Neural progenitor cell (in vitro differentiated cells): ENCODE measurements around the gene GOLGA6D. TPM values are rescaled to one million over a fixed set of nuclear protein-coding genes. Genes with fewer than 3 reads are reported as not detected.

Experiments
- DNase-seq: peaks from one replicate; pipeline ENCODE4 v3.0.0-alpha.2; 2016; ENCODE audit warnings: low spot score
- H2AFZ ChIP-seq: fragments of 200-600 bp; sonication (generic); replicated peaks from 2 replicates; pipeline ENCODE4 v1.6.1; 2016; ENCODE audit warnings: antibody characterized with exemption
- H3F3A ChIP-seq: fragments of 200-600 bp; sonication (generic); 2 replicates; pipeline ENCODE4 v1.6.1; 2016; ENCODE audit warnings: antibody characterized with exemption, low read depth
- H3K27ac ChIP-seq: fragments of 200-600 bp; sonication (generic); 2 replicates; pipeline ENCODE4 v1.5.1; 2016; ENCODE audit warnings: mild to moderate bottlenecking
- H3K27me3 ChIP-seq: fragments of 200-600 bp; sonication (generic); 2 replicates; pipeline ENCODE4 v1.6.1; 2016; ENCODE audit warnings: mild to moderate bottlenecking, moderate library complexity
- H3K36me3 ChIP-seq: fragments of 200-600 bp; sonication (generic); 2 replicates; pipeline ENCODE4 v1.5.1; 2016
- H3K4me1 ChIP-seq: fragments of 200-600 bp; sonication (generic); 2 replicates; pipeline ENCODE4 v1.6.1; 2016; ENCODE audit warnings: mixed run types
- H3K4me2 ChIP-seq: fragments of 200-600 bp; sonication (generic); 2 replicates; pipeline ENCODE4 v1.6.1; 2016
- H3K4me3 ChIP-seq: fragments of 200-600 bp; sonication (generic); 2 replicates; pipeline ENCODE4 v1.5.1; 2016
- H3K79me2 ChIP-seq: fragments of 200-600 bp; sonication (generic); 2 replicates; pipeline ENCODE4 v1.6.1; 2016; ENCODE audit warnings: low read depth
- H3K9ac ChIP-seq: fragments of 200-600 bp; sonication (generic); 2 replicates; pipeline ENCODE4 v1.6.1; 2016
- H3K9me3 ChIP-seq: fragments of 200-600 bp; sonication (generic); 2 replicates; pipeline ENCODE4 v1.5.1; 2016; ENCODE audit warnings: low read depth
- H4K20me1 ChIP-seq: fragments of 200-600 bp; sonication (generic); 2 replicates; pipeline ENCODE4 v1.6.1; 2016; ENCODE audit warnings: low read depth
- H3K27ac Mint-ChIP-seq: 3 replicates; pipeline ENCODE4 v1.8.0; 2021; ENCODE audit warnings: mixed read lengths
- H3K27me3 Mint-ChIP-seq: 2 replicates; pipeline ENCODE4 v1.8.0; 2022; ENCODE audit warnings: low read depth, mild to moderate bottlenecking, inconsistent platforms, moderate library complexity, mixed read lengths; ENCODE audit not compliant: insufficient read depth
- H3K36me3 Mint-ChIP-seq: 3 replicates; pipeline ENCODE4 v1.8.0; 2021; ENCODE audit warnings: mixed read lengths
- H3K4me1 Mint-ChIP-seq: 3 replicates; pipeline ENCODE4 v1.8.0; 2021; ENCODE audit warnings: mixed read lengths
- H3K4me3 Mint-ChIP-seq: 3 replicates; pipeline ENCODE4 v1.8.0; 2021; ENCODE audit warnings: mild to moderate bottlenecking, moderate library complexity, mixed read lengths
- H3K9me3 Mint-ChIP-seq: 3 replicates; pipeline ENCODE4 v1.8.0; 2020; ENCODE audit warnings: mixed read lengths
- EZH2 ChIP-seq: fragments of 200-600 bp; sonication (generic); IDR thresholded peaks from 2 replicates; pipeline ENCODE4 v1.6.1; 2017; ENCODE audit warnings: antibody characterized with exemption, mild to moderate bottlenecking, moderate library complexity
- EZH2phosphoT487 ChIP-seq: fragments of 200-600 bp; sonication (generic); IDR thresholded peaks from 2 replicates; pipeline ENCODE4 v1.6.1; 2017; ENCODE audit warnings: antibody characterized with exemption
- total RNA-seq: library from RNA; depleted of rRNA; stranded (reverse); fragments of >200 nt; gene quantifications from 2 replicates; pipeline ENCODE4 v1.2.3, GENCODE V29; 2015; ENCODE audit warnings: low replicate concordance
- TF ChIP-seq, protein P1 (sequence below): fragments of 200-600 bp; sonication (generic); IDR thresholded peaks from 2 replicates; pipeline ENCODE4 v1.5.1; 2017; ENCODE audit warnings: antibody characterized with exemption, mild to moderate bottlenecking

Gene GOLGA6D
- total RNA-seq, 1 donor from 2014 or later, result not detected

DNA sequence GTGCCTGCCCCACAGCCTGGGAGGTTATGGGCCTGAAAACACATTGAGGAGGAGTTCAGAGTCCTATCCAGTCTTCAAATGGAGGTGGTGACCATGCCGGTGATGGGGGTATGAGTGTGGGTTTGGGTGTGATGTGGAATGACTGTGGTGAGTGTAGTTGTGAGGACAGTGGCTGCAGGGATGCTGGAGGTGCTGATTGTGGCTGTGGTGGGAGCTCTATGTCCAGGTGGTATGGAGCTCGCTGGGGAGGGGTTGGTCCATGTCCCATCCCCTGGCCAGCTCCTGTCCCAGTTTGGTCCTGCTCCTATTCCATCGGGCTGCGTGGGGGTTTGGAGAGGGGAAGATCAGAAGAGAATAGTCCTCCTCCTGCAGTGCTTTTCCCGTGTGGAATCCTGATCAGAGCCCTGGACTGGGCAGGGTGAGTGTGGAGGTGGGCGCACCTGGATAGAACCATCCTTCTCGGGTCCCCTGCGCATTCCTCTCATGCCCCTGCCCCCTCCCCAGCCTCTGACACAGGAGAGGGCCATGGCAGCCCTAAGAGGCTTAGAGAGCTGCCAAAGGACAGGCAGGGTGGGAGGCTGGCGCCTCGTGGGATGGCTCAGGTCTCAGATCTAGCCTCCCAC, 47.5 kb upstream of the GOLGA6D start:
- TF ChIP-seq, protein P1, sequence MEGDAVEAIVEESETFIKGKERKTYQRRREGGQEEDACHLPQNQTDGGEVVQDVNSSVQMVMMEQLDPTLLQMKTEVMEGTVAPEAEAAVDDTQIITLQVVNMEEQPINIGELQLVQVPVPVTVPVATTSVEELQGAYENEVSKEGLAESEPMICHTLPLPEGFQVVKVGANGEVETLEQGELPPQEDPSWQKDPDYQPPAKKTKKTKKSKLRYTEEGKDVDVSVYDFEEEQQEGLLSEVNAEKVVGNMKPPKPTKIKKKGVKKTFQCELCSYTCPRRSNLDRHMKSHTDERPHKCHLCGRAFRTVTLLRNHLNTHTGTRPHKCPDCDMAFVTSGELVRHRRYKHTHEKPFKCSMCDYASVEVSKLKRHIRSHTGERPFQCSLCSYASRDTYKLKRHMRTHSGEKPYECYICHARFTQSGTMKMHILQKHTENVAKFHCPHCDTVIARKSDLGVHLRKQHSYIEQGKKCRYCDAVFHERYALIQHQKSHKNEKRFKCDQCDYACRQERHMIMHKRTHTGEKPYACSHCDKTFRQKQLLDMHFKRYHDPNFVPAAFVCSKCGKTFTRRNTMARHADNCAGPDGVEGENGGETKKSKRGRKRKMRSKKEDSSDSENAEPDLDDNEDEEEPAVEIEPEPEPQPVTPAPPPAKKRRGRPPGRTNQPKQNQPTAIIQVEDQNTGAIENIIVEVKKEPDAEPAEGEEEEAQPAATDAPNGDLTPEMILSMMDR, result no peak
- no peak for TF ChIP-seq EZH2
- no peak for TF ChIP-seq EZH2phosphoT487
- no peaks in the 10 kb centered on the region for H3K4me1 ChIP-seq
- H3K27me3 ChIP-seq, result no peaks in the 10 kb centered on the region
- H3K4me2 ChIP-seq, result no peak overlapping the region
- no peaks in the 10 kb centered on the region for H3K79me2 ChIP-seq
- no peak overlapping the region for H3K27ac ChIP-seq
- DNase-seq, result no peak
- Mint-ChIP-seq H3K4me3 (no peak overlapping the region), H3K27me3 (peaks cover 4% of the 10 kb centered on the region), H3K36me3 (no peaks in the 10 kb centered on the region), H3K27ac (no peak overlapping the region), H3K9me3 (no peaks in the 10 kb centered on the region), H3K4me1 (peaks cover 3% of the 10 kb centered on the region)
- no peaks in the 10 kb centered on the region for H3K9me3 ChIP-seq
- H3F3A ChIP-seq, result no peaks in the 10 kb centered on the region
- no peak overlapping the region for H3K9ac ChIP-seq
- no peaks in the 10 kb centered on the region for H4K20me1 ChIP-seq
- H2AFZ ChIP-seq, result no peak overlapping the region
- no peak overlapping the region for H3K4me3 ChIP-seq
- no peaks in the 10 kb centered on the region for H3K36me3 ChIP-seq

DNA sequence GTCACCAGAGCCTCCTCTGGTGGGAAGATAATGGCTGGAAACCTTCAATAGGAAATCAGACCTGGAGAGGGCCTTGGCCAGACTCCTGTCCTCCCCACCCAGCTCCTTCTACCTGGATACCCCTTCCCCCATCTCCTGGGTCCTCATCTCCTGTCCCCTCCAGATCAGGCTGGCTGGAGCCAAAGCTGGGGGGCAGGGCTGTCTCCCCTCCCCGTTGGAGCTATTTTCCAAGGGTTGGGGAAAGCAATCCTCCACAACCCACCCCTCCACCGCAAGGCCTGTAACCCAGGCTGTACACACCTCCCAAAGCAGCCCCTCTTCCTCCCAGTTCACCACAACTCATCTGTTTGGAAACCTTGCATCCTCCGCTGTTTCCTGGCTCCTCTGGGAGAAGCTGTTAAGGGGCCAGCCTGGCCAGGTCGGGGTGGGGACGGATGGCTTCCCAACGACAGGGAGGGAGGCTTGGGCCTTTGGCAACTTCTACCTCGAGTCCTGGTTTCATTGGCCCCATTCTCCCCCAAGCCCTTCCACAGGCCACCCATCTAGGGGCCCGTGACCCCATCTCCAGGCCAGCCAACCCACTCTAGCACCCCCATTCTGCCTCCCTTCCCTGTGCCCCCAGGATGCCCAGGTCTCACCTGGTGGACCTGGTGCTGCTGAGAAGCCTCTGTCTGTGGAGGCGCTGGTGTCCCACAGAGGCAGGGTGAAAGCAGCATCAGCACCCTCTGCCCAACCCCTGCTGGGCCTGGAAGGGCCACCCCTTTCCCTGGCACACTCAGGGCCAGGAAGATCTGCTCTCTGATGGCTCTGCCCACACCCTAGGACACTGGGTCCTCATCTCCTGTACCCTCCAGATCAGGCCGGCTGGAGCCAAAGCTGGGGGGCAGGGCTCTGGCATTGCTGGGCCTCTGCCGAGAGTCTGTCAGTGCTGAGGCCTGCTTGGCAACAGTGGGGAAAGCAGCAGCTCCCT, 46.6 kb upstream of the GOLGA6D start:
- H3K27ac Mint-ChIP-seq, result no peak overlapping the region
- H3K9me3 Mint-ChIP-seq, result no peaks in the 10 kb centered on the region
- Histone ChIP-seq H3K36me3 (no peaks in the 10 kb centered on the region), H3K9ac (no peak overlapping the region), H2AFZ (no peak overlapping the region), H3F3A (no peaks in the 10 kb centered on the region), H4K20me1 (no peaks in the 10 kb centered on the region), H3K79me2 (no peaks in the 10 kb centered on the region), H3K27me3 (no peaks in the 10 kb centered on the region), H3K4me2 (no peak overlapping the region), H3K27ac (no peak overlapping the region), H3K4me3 (no peak overlapping the region), H3K9me3 (no peaks in the 10 kb centered on the region), H3K4me1 (no peaks in the 10 kb centered on the region)
- H3K27me3 Mint-ChIP-seq, result peaks cover 6% of the 10 kb centered on the region
- no peak overlapping the region for H3K4me3 Mint-ChIP-seq
- no peaks in the 10 kb centered on the region for H3K36me3 Mint-ChIP-seq
- DNase-seq, result no peak
- no peak for TF ChIP-seq EZH2
- no peak for TF ChIP-seq EZH2phosphoT487
- TF ChIP-seq, protein P1, result no peak
- no peaks in the 10 kb centered on the region for H3K4me1 Mint-ChIP-seq

DNA sequence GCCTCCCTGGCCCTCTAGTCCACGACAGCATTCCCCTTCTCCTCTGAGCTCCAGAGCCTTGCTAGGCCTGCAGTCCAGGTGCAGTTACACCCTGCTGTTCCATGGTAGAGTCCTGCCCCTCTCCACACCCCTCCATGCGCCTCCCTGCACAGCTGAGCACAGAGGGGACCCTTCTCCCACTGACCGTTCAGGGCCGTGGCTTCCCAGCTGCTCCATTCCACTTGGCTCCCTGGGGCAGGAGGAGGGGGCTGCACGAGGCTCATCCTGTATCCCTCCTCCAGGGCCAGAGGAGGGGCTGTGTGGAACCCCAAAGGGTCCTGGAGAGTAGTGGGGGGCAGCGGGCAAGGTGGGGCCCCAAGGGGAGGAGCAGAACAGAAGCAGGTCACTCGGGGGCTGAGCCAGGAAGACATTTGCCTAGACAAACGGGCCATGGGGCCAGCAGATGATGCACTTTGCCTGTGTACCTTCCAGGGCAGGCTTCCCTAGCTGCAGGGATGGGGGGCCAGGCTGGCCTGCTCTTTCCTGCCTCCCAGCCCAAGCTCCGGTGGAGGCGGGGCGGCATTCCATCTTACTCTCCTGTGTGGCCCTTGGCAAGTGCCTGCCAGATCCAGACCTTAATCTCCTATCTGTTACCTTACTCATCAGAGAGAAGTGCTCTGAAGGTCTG, 45.2 kb upstream of the GOLGA6D start:
- H3K4me2 ChIP-seq, result no peak overlapping the region
- no peaks in the 10 kb centered on the region for H3F3A ChIP-seq
- no peak overlapping the region for H3K27ac ChIP-seq
- H3K36me3 ChIP-seq, result no peaks in the 10 kb centered on the region
- Mint-ChIP-seq H3K4me1 (no peaks in the 10 kb centered on the region), H3K27me3 (peaks cover 2% of the 10 kb centered on the region), H3K36me3 (no peaks in the 10 kb centered on the region), H3K27ac (no peak overlapping the region), H3K4me3 (no peak overlapping the region), H3K9me3 (no peaks in the 10 kb centered on the region)
- no peaks in the 10 kb centered on the region for H4K20me1 ChIP-seq
- H2AFZ ChIP-seq, result no peak overlapping the region
- TF ChIP-seq, protein P1, result no peak
- no peak for TF ChIP-seq EZH2phosphoT487
- no peak for TF ChIP-seq EZH2
- H3K9me3 ChIP-seq, result no peaks in the 10 kb centered on the region
- no peaks in the 10 kb centered on the region for H3K27me3 ChIP-seq
- no peak overlapping the region for H3K9ac ChIP-seq
- DNase-seq, result peak; percentile 10
- H3K4me3 ChIP-seq, result no peak overlapping the region
- no peaks in the 10 kb centered on the region for H3K4me1 ChIP-seq
- H3K79me2 ChIP-seq, result no peaks in the 10 kb centered on the region
